H9 (cell line): ENCODE measurements around the gene ATP1A3. TPM values are rescaled to one million over a fixed set of nuclear protein-coding genes. Genes with fewer than 3 reads are reported as not detected.

Experiments used
- DNase-seq: peaks from one replicate; pipeline ENCODE4 v3.0.0-alpha.2; 2017
- H2AFZ ChIP-seq: one replicate; pipeline ENCODE4 v1.6.1; 2013; ENCODE audit warnings: mild to moderate bottlenecking, low read length, control low read depth, moderate library complexity
- H2AK5ac ChIP-seq: 2 replicates; pipeline ENCODE4 v1.6.1; 2013; ENCODE audit warnings: low read length, control low read depth, mixed read lengths; ENCODE audit not compliant: insufficient read length
- H2BK120ac ChIP-seq: one replicate; pipeline ENCODE4 v1.6.1; 2013; ENCODE audit warnings: low read depth, mild to moderate bottlenecking, low read length, control low read depth, inconsistent platforms; ENCODE audit not compliant: poor library complexity, severe bottlenecking
- H2BK12ac ChIP-seq: 2 replicates; pipeline ENCODE4 v1.6.1; 2013; ENCODE audit warnings: low read length, control low read depth, mixed read lengths, low read depth; ENCODE audit not compliant: insufficient read length
- H2BK15ac ChIP-seq: 2 replicates; pipeline ENCODE4 v1.6.1; 2013; ENCODE audit warnings: low read depth, low read length, control low read depth
- H2BK20ac ChIP-seq: one replicate; pipeline ENCODE4 v1.6.1; 2013; ENCODE audit warnings: low read depth, mild to moderate bottlenecking, low read length, control low read depth, inconsistent platforms; ENCODE audit not compliant: poor library complexity, severe bottlenecking
- H2BK5ac ChIP-seq: 2 replicates; pipeline ENCODE4 v1.6.1; 2013; ENCODE audit warnings: low read length, control low read depth, mixed read lengths; ENCODE audit not compliant: insufficient read length
- H3K14ac ChIP-seq: 2 replicates; pipeline ENCODE4 v1.6.1; 2013; ENCODE audit warnings: low read length, control low read depth; ENCODE audit not compliant: insufficient read depth
- H3K18ac ChIP-seq: 2 replicates; pipeline ENCODE4 v1.6.1; 2013; ENCODE audit warnings: low read depth, mild to moderate bottlenecking, mixed read lengths, low read length, control low read depth; ENCODE audit not compliant: insufficient read length
- H3K23ac ChIP-seq: 2 replicates; pipeline ENCODE4 v1.6.1; 2013; ENCODE audit warnings: low read length, control low read depth, mixed read lengths, low read depth; ENCODE audit not compliant: insufficient read length
- H3K23me2 ChIP-seq: 2 replicates; pipeline ENCODE4 v1.6.1; 2013; ENCODE audit warnings: low read depth, mild to moderate bottlenecking, mixed read lengths, low read length, control low read depth; ENCODE audit not compliant: insufficient read length, poor library complexity, severe bottlenecking
- H3K27ac ChIP-seq: 2 replicates; pipeline ENCODE4 v1.5.1; 2013; ENCODE audit warnings: low read length, control low read depth, mixed read lengths, low read depth; ENCODE audit not compliant: insufficient read length
- H3K27me3 ChIP-seq: 2 replicates; pipeline ENCODE4 v1.6.1; 2013; ENCODE audit warnings: low read length, control low read depth, inconsistent platforms; ENCODE audit not compliant: insufficient read depth
- H3K4ac ChIP-seq: 2 replicates; pipeline ENCODE4 v1.6.1; 2013; ENCODE audit warnings: low read depth, mild to moderate bottlenecking, control low read depth, inconsistent platforms, low read length, moderate library complexity
- H3K4me1 ChIP-seq: 2 replicates; pipeline ENCODE4 v1.6.1; 2013; ENCODE audit warnings: low read length, control low read depth, inconsistent platforms; ENCODE audit not compliant: insufficient read depth
- H3K4me2 ChIP-seq: 2 replicates; pipeline ENCODE4 v1.6.1; 2013; ENCODE audit warnings: low read length, control low read depth, mixed read lengths; ENCODE audit not compliant: insufficient read length, insufficient read depth
- H3K56ac ChIP-seq: 2 replicates; pipeline ENCODE4 v1.6.1; 2013; ENCODE audit warnings: low read depth, mild to moderate bottlenecking, mixed read lengths, low read length, control low read depth; ENCODE audit not compliant: insufficient read length
- H3K79me1 ChIP-seq: 2 replicates; pipeline ENCODE4 v1.6.1; 2013; ENCODE audit warnings: low read depth, mild to moderate bottlenecking, moderate library complexity, low read length, control low read depth, inconsistent platforms; ENCODE audit not compliant: insufficient read depth, poor library complexity, severe bottlenecking
- H3K79me2 ChIP-seq: 2 replicates; pipeline ENCODE4 v1.6.1; 2013; ENCODE audit warnings: low read length, control low read depth, inconsistent platforms; ENCODE audit not compliant: insufficient read depth
- H3K9ac ChIP-seq: 2 replicates; pipeline ENCODE4 v1.6.1; 2013; ENCODE audit warnings: low read length, control low read depth, mixed read lengths; ENCODE audit not compliant: insufficient read length; ENCODE audit errors: extremely low read depth
- H3K9me3 ChIP-seq: one replicate; pipeline ENCODE4 v1.6.1; 2013; ENCODE audit warnings: low read depth, low read length, inconsistent platforms; ENCODE audit not compliant: control insufficient read depth
- H3T11ph ChIP-seq: one replicate; pipeline ENCODE4 v1.6.1; 2013; ENCODE audit warnings: mild to moderate bottlenecking, low read length, control low read depth, inconsistent platforms
- H4K20me1 ChIP-seq: one replicate; pipeline ENCODE4 v1.6.1; 2013; ENCODE audit not compliant: control insufficient read depth, insufficient read length, insufficient read depth
- H4K5ac ChIP-seq: 2 replicates; pipeline ENCODE4 v1.6.1; 2013; ENCODE audit warnings: low read depth, mild to moderate bottlenecking, mixed read lengths, low read length, control low read depth; ENCODE audit not compliant: insufficient read length
- H4K8ac ChIP-seq: replicated peaks from 2 replicates; pipeline ENCODE4 v1.6.1; 2013; ENCODE audit warnings: low read length, control low read depth, mixed read lengths, low read depth; ENCODE audit not compliant: insufficient read length
- H4K91ac ChIP-seq: 2 replicates; pipeline ENCODE4 v1.6.1; 2013; ENCODE audit warnings: low read depth, mild to moderate bottlenecking, moderate library complexity, mixed read lengths, low read length, control low read depth; ENCODE audit not compliant: insufficient read length
- H3K27ac Mint-ChIP-seq, 3 experiments: 2 replicates in 2 of 3; 3 replicates in 1 of 3; pipeline ENCODE4 v1.8.0; 2020 to 2021; ENCODE audit warnings: mixed read lengths in 3 of 3, mild to moderate bottlenecking in 1 of 3, moderate library complexity in 1 of 3
- H3K27me3 Mint-ChIP-seq: 2 replicates; pipeline ENCODE4 v1.8.0; 2021; ENCODE audit warnings: low read depth, mild to moderate bottlenecking, moderate library complexity, mixed read lengths
- H3K36me3 Mint-ChIP-seq, 3 experiments: 2 replicates in 2 of 3; 3 replicates in 1 of 3; pipeline ENCODE4 v1.8.0; 2020 to 2021; ENCODE audit warnings: low read depth in 3 of 3, mixed read lengths in 3 of 3; ENCODE audit not compliant: insufficient read depth in 1 of 3
- H3K4me1 Mint-ChIP-seq, 2 experiments: 2 replicates each; pipeline ENCODE4 v1.8.0; 2020; ENCODE audit warnings: mixed read lengths in 2 of 2
- H3K4me3 Mint-ChIP-seq, 2 experiments: 2 replicates in 1 of 2; 3 replicates in 1 of 2; pipeline ENCODE4 v1.8.0; 2020 to 2021; ENCODE audit warnings: mild to moderate bottlenecking in 2 of 2, mixed read lengths in 2 of 2, moderate library complexity in 1 of 2
- H3K9me3 Mint-ChIP-seq, 2 experiments: 2 replicates in 1 of 2; 3 replicates in 1 of 2; pipeline ENCODE4 v1.8.0; 2020; ENCODE audit warnings: mild to moderate bottlenecking in 2 of 2, mixed read lengths in 2 of 2, moderate library complexity in 1 of 2
- WGBS: extraction: QIAGEN DNeasy Blood & Tissue Kit; methylation state at CpG from one replicate; pipeline ENCODE4 v1.1.7; 2013; ENCODE audit warnings: missing lambda C conversion rate, low lambda C conversion rate, mixed read lengths; ENCODE audit not compliant: insufficient read length; ENCODE audit errors: extremely low coverage; 5-methylcytosine and 5-hydroxymethylcytosine counted together
- total RNA-seq: library from RNA; stranded (reverse); gene quantifications from 2 replicates; pipeline ENCODE4 v1.2.1, GENCODE V29; 2021
- TF ChIP-seq, protein P1 (sequence below): fragments of 200-600 bp; sonication (generic); conservative IDR thresholded peaks from 3 replicates; pipeline ENCODE4 v1.8.0; 2021; ENCODE audit warnings: antibody characterized with exemption, mild to moderate bottlenecking

The ATP1A3 gene
- total RNA-seq, 1 experiment from 2014 or later: 11.6 TPM

DNA sequence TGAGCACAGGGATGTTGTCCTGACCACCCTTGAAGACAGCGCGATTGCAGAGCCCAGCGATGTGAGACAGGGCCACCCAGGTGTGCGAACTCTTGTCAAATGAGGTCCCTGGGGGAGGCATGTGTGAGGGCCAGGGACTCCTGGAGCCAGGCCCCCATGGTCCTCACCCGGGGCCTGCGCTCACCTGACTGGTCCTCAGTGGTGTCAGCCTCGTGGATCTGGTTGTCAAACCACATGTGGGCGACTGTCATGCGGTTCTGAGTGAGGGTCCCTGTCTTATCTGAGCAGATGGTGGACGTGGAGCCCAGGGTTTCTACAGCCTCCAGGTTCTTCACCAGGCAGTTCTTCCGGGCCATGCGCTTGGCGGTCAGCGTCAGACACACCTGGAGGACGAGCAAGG lies 12.3 kb downstream of the ATP1A3 start:
- Histone ChIP-seq H4K20me1 (no peaks in the 10 kb centered on the region), H3K27me3 (no peaks in the 10 kb centered on the region), H3K4ac (no peak overlapping the region), H3K23ac (no peak overlapping the region), H3K9ac (no peak overlapping the region), H3K4me2 (no peak overlapping the region), H3K79me1 (no peaks in the 10 kb centered on the region), H3K14ac (no peak overlapping the region), H3T11ph (no peak overlapping the region), H2BK15ac (no peak overlapping the region), H2BK20ac (no peak overlapping the region), H3K27ac (no peak overlapping the region), H3K18ac (no peak overlapping the region), H3K79me2 (no peaks in the 10 kb centered on the region), H3K9me3 (no peaks in the 10 kb centered on the region), H3K23me2 (no peaks in the 10 kb centered on the region), H2BK5ac (no peak overlapping the region), H2BK120ac (no peak overlapping the region), H4K8ac (no peak overlapping the region), H4K91ac (no peak overlapping the region), H2BK12ac (no peak overlapping the region), H2AFZ (no peak overlapping the region), H4K5ac (no peak overlapping the region), H2AK5ac (no peak overlapping the region), H3K56ac (no peak overlapping the region), H3K4me1 (no peaks in the 10 kb centered on the region)
- no peaks in the 10 kb centered on the region for H3K9me3 Mint-ChIP-seq
- no peak overlapping the region for H3K4me3 Mint-ChIP-seq
- no peak for DNase-seq
- no peaks in the 10 kb centered on the region; the same call in 1 of the 2 replicates for H3K27me3 Mint-ChIP-seq
- H3K27ac Mint-ChIP-seq: peak overlapping the region in 1 of 3 experiments; percentile 44; a peak in 2 of 7 replicates
- no peaks in the 10 kb centered on the region for H3K4me1 Mint-ChIP-seq
- H3K36me3 Mint-ChIP-seq: peaks cover 5 to 19% (median 6%) of the 10 kb centered on the region in 3 experiments; a peak in 6 of 7 replicates
- TF ChIP-seq, protein P1, sequence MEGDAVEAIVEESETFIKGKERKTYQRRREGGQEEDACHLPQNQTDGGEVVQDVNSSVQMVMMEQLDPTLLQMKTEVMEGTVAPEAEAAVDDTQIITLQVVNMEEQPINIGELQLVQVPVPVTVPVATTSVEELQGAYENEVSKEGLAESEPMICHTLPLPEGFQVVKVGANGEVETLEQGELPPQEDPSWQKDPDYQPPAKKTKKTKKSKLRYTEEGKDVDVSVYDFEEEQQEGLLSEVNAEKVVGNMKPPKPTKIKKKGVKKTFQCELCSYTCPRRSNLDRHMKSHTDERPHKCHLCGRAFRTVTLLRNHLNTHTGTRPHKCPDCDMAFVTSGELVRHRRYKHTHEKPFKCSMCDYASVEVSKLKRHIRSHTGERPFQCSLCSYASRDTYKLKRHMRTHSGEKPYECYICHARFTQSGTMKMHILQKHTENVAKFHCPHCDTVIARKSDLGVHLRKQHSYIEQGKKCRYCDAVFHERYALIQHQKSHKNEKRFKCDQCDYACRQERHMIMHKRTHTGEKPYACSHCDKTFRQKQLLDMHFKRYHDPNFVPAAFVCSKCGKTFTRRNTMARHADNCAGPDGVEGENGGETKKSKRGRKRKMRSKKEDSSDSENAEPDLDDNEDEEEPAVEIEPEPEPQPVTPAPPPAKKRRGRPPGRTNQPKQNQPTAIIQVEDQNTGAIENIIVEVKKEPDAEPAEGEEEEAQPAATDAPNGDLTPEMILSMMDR: no peak
- WGBS: no CpG with 5 or more reads among the region's 15 CpGs
